Testis (tissue), 2 donors: ENCODE data around the gene OSBPL8.

Source experiments
- CTCF ChIP-seq, 3 experiments: fragments of 450-650 bp in 2 of 3; fragments of 200-600 bp in 1 of 3; sonication (generic) in 1 of 3; IDR thresholded peaks; one replicate each; pipeline ENCODE4 v1.5.1; 2016 to 2019; ENCODE audit warnings: antibody characterized with exemption in 3 of 3, mild to moderate bottlenecking in 2 of 3, moderate library complexity in 1 of 3
- POLR2A ChIP-seq: fragments of 450-650 bp; IDR thresholded peaks from one replicate; pipeline ENCODE4 v1.6.1; 2017; ENCODE audit warnings: antibody characterized with exemption, mild to moderate bottlenecking, moderate library complexity

DNA sequence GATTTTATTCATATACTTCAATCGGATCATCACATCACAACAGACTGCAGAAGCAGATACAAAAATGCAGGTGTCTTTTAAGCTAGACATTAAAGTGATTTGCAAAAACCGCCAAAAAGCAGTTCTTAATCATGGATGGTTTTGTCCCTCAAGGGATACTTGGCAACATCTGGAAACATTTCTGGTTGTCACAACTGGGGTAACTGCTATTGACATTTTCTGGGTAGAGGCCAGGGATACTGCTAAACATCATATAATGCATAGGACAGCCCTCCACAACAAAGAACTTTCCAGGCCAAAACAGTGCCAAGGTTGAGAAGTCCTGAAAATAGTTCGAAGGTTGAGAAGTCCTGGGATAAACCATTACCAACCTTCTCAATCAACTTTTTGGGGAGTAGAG lies 109.6 kb downstream of the OSBPL8 start:
- TF ChIP-seq POLR2A (no peak), CTCF (IDR thresholded peaks at IDR 0.05) (no peak)
